ENCODE data around the gene PCSK6.
"Not testable (repeated sequence)": the region's sequence is repeated elsewhere in the genome, so short reads cannot be mapped to it uniquely, and the experiment has no call there.

PCSK6 gene

GRCh38 chr15:101455291-101456025 is 34.0 kb downstream of the PCSK6 start:
- Mint-ChIP-seq H3K27me3 (peaks cover 55% of the 10 kb centered on the region), H3K4me1 (no peaks in the 10 kb centered on the region), H3K4me3 (no peak overlapping the region), H3K27ac (no peak overlapping the region), H3K9me3 (no peaks in the 10 kb centered on the region), H3K36me3 (no peaks in the 10 kb centered on the region)
- no peak for ATAC-seq

GRCh38 chr15:101454781-101455180 is 34.7 kb downstream of the PCSK6 start:
- peaks cover 55% of the 10 kb centered on the region for H3K27me3 Mint-ChIP-seq
- H3K27ac Mint-ChIP-seq, H3K4me1 Mint-ChIP-seq: not testable (repeated sequence)

GRCh38 chr15:101454365-101454764 is 35.1 kb downstream of the PCSK6 start:
- ATAC-seq, result no peak
- no peaks in the 10 kb centered on the region for H3K9me3 Mint-ChIP-seq
- no peak overlapping the region for H3K27ac Mint-ChIP-seq
- H3K36me3 Mint-ChIP-seq, result no peaks in the 10 kb centered on the region
- H3K27me3 Mint-ChIP-seq, result peaks cover 54% of the 10 kb centered on the region
- H3K4me3 Mint-ChIP-seq, result no peak overlapping the region
- H3K4me1 Mint-ChIP-seq, result no peaks in the 10 kb centered on the region

More at GRCh38 chr15:101454781-101455180, 34.7 kb downstream of the PCSK6 start:
- H3K36me3 Mint-ChIP-seq, H3K4me3 Mint-ChIP-seq, H3K9me3 Mint-ChIP-seq, ATAC-seq: not testable (repeated sequence)

GRCh38 chr15:101453123-101454120 is 36.1 kb downstream of the PCSK6 start:
- Mint-ChIP-seq H3K36me3 (no peaks in the 10 kb centered on the region), H3K9me3 (no peaks in the 10 kb centered on the region), H3K27me3 (peaks cover 47% of the 10 kb centered on the region), H3K4me3 (no peak overlapping the region), H3K4me1 (no peaks in the 10 kb centered on the region), H3K27ac (no peak overlapping the region)
- ATAC-seq, result no peak

GRCh38 chr15:101452572-101452971 is 36.9 kb downstream of the PCSK6 start:
- Mint-ChIP-seq H3K36me3 (no peaks in the 10 kb centered on the region), H3K9me3 (no peaks in the 10 kb centered on the region), H3K27ac (no peak overlapping the region), H3K27me3 (peaks cover 47% of the 10 kb centered on the region), H3K4me1 (no peaks in the 10 kb centered on the region), H3K4me3 (no peak overlapping the region)
- no peak for ATAC-seq

- no peaks in the 10 kb centered on the region for H3K9me3 Mint-ChIP-seq
- no peaks in the 10 kb centered on the region for H3K4me1 Mint-ChIP-seq
- peaks cover 47% of the 10 kb centered on the region for H3K27me3 Mint-ChIP-seq
- H3K27ac Mint-ChIP-seq, result no peak overlapping the region
- H3K4me3 Mint-ChIP-seq, result no peak overlapping the region
- no peaks in the 10 kb centered on the region for H3K36me3 Mint-ChIP-seq
- no peak for ATAC-seq
Observed at GRCh38 chr15:101451846-101452245, 37.7 kb downstream of the PCSK6 start.

GRCh38 chr15:101451266-101451799 is 38.2 kb downstream of the PCSK6 start:
- no peak for ATAC-seq
- Mint-ChIP-seq H3K4me1 (no peaks in the 10 kb centered on the region), H3K9me3 (no peaks in the 10 kb centered on the region), H3K4me3 (no peak overlapping the region), H3K36me3 (no peaks in the 10 kb centered on the region), H3K27ac (no peak overlapping the region), H3K27me3 (peaks cover 47% of the 10 kb centered on the region)

- no peak overlapping the region for H3K27ac Mint-ChIP-seq
- ATAC-seq, result no peak
Observed at GRCh38 chr15:101450403-101451265, 38.9 kb downstream of the PCSK6 start.

GRCh38 chr15:101449471-101450402 is 39.8 kb downstream of the PCSK6 start:
- Mint-ChIP-seq H3K27me3 (peaks cover 47% of the 10 kb centered on the region), H3K4me1 (no peaks in the 10 kb centered on the region), H3K27ac (no peak overlapping the region), H3K9me3 (peaks cover 4% of the 10 kb centered on the region), H3K36me3 (no peaks in the 10 kb centered on the region), H3K4me3 (no peak overlapping the region)
- no peak for ATAC-seq

More at GRCh38 chr15:101450403-101451265, 38.9 kb downstream of the PCSK6 start:
- Mint-ChIP-seq H3K4me3 (no peak overlapping the region), H3K36me3 (no peaks in the 10 kb centered on the region), H3K4me1 (no peaks in the 10 kb centered on the region), H3K27me3 (peaks cover 47% of the 10 kb centered on the region), H3K9me3 (no peaks in the 10 kb centered on the region)

GRCh38 chr15:101448336-101448735 is 41.2 kb downstream of the PCSK6 start:
- H3K27ac Mint-ChIP-seq, result no peak overlapping the region
- H3K27me3 Mint-ChIP-seq, result peaks cover 39% of the 10 kb centered on the region
- no peak for ATAC-seq
- peaks cover 4% of the 10 kb centered on the region for H3K9me3 Mint-ChIP-seq
- H3K36me3 Mint-ChIP-seq, result no peaks in the 10 kb centered on the region
- H3K4me1 Mint-ChIP-seq, result no peaks in the 10 kb centered on the region
- no peak overlapping the region for H3K4me3 Mint-ChIP-seq

GRCh38 chr15:101447561-101448071 is 41.9 kb downstream of the PCSK6 start:
- no peak overlapping the region for H3K27ac Mint-ChIP-seq
- peaks cover 32% of the 10 kb centered on the region for H3K27me3 Mint-ChIP-seq
- H3K4me1 Mint-ChIP-seq, result no peaks in the 10 kb centered on the region
- no peak overlapping the region for H3K4me3 Mint-ChIP-seq
- peaks cover 4% of the 10 kb centered on the region for H3K9me3 Mint-ChIP-seq
- no peak for ATAC-seq
- no peaks in the 10 kb centered on the region for H3K36me3 Mint-ChIP-seq

GRCh38 chr15:101447168-101447533 is 42.4 kb downstream of the PCSK6 start:
- no peak overlapping the region for H3K27ac Mint-ChIP-seq
- peaks cover 28% of the 10 kb centered on the region for H3K27me3 Mint-ChIP-seq
- peaks cover 4% of the 10 kb centered on the region for H3K9me3 Mint-ChIP-seq
- ATAC-seq, result no peak
- no peak overlapping the region for H3K4me3 Mint-ChIP-seq
- peaks cover 3% of the 10 kb centered on the region for H3K4me1 Mint-ChIP-seq
- H3K36me3 Mint-ChIP-seq, result no peaks in the 10 kb centered on the region

- ATAC-seq, result no peak
- no peak overlapping the region for H3K27ac Mint-ChIP-seq
- no peak overlapping the region for H3K4me3 Mint-ChIP-seq
- H3K27me3 Mint-ChIP-seq, result peaks cover 22% of the 10 kb centered on the region
- peaks cover 4% of the 10 kb centered on the region for H3K9me3 Mint-ChIP-seq
- peaks cover 6% of the 10 kb centered on the region for H3K4me1 Mint-ChIP-seq
- no peaks in the 10 kb centered on the region for H3K36me3 Mint-ChIP-seq
Observed at GRCh38 chr15:101446518-101447167, 42.9 kb downstream of the PCSK6 start.

Data from stimulated activated memory B cell treated with anti-CD40 and anti-IgM and Interleukin-4, amounts not matched to agents 10 μg/mL and 1 μg/mL and 100 μg/mL, for 72 hours (primary cell).